ENCODE results near the gene DENND4B.
"Not testable (repeated sequence)": the region's sequence is repeated elsewhere in the genome, so short reads cannot be mapped to it uniquely, and the experiment has no call there.

The DENND4B gene

GRCh38 chr1:153926405-153926804 lies 20.1 kb downstream of the DENND4B start:
- no peak for DNase-seq (ENCODE audit: low spot score)

DNA sequence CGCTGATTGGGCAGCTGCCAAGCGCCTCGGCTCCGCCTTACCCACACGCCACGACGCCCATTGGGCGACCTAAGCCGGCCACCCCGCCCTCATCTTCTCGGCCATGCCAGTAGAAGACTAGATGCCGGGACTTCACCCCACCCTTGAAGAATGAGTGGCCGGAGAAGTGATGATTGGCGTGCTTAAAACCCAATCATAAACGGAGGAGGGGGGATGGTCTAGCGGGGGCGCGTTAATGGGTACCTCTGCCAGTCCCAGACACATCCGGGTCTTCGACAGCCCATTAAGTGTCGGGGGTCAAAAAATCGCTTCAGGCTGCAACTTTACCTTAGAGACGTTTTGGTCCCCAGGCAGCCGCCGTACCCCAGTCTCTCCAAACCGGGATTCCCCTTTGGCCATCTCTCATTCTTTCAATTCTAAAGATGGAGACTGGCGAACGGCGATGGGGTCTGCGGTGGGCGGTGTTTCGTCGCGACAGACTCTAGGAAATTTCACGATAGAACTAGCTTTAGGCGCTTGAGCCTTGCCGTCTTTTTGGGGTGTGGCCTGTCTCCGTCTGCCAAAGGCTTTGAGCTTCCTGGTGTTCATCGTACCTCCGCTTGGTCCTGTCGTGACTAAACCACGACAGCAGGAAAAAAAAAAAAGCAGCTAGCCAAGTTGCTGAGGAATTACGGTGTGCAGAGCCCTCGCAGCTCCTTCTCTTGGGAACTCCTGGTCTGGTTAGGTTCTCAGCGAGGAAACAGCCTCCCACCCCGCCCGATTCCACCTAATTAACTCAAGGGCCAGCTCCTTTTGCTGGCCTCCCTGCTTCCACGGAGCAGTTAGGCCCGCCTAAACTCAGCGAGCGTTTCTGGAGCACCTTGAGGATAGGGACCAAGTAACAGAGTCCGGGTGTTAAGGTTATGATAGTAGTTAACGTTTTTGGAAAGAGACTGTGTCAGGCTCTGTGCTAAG lies 23.3 kb downstream of the DENND4B start, which contains the start of gene GATAD2B:
GATAD2B (minus strand) TSS at position 1 of the 954 bp plus-strand sequence. CDS start 94,625 bp downstream, outside the sequence.
- peak; percentile 99 for DNase-seq (ENCODE audit: low spot score)

DNA sequence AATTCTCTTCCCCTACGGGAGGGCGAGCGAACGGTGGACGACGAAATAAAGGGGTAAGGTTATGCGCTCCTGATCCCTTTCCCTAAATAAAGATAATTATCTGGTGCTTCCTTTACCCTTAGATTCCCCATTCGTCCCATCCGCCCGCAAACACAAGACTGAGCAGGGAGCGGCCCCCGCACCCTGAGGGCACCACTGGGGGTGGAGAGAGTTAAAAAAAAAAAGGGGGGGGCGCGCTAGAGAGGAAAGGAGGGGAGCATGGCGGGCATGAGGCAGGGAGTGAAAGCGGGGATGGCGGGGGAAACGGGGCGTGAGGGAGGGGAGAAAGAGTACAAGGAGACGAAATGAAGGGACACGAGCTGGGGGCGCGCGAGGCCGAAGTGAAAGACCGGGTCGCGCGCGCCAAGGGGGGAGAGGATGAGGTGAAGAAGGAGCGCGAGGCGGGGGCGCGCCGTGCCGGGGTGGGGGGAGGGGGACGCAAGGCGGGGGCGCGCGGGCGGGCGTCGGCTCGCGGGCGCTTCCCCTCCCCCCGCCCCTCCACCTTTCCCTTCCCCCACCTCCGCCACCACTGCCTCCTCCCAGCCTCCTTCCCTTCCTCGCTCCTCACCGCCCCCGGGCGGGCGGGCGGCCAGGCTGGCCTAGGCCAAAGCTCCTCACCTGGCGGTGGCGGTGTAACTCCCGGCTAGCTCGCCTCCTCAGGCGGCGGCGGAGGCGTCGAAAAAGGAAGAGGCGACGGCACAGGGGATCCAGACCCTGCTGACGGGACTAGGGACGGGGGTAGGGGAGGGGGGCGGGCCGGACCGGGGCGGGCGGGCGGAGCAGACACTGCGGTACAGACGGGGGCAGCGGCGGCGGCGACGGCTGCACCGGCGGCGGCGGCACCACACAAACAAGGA lies 24.2 kb downstream of the DENND4B start:
- no peak for DNase-seq (ENCODE audit: low spot score)

- no peak for DNase-seq (ENCODE audit: low spot score)
Observed at GRCh38 chr1:153921803-153922075, 24.8 kb downstream of the DENND4B start.

- DNase-seq (ENCODE audit: low spot score), result no peak
Observed at GRCh38 chr1:153921080-153921802, 25.3 kb downstream of the DENND4B start.

DNA sequence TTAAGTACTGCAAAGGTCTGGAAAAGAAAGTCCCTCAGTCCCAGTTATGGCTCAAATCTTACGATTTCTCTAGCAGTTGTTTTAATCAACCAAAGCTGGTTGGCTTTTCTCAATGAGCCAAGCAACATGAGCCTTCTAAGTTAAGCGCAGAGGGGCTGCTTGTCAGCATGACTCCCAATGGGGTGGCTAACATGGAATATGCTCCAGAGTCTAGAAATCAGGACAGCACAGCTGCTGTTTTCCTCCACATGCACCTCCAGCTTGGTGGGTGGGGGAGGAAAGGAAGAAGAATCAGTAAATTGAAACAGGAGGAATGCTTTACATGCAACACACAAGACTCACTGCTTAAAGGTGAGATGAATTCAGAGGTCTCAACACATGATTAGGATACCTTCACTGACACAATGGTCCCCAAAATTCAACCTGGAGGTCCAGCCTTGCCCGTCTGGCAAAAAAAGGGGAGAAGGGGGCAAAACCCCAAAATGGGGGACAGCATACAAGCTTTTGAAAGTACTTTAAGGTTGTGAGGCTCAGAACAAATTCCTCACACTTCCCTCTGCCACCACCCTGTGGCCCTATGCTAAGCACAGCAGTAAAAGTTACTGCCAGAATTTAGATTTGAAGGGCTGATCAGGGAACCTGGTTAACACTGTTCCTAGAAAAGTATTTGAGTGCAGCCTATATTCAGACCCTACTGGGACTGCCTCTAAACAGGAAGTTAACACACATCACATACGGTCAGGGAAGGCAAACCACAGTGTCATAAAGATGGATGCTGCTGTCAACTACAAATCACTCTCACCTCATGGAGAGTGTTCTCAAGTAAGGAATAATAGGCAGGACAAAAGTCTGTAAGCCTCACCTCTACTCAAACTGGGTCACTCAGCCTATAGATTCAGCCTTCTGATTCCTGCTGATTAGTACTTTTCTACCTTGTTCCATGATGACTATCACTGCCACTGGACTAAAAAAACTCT lies 26.4 kb downstream of the DENND4B start:
- no peak for DNase-seq (ENCODE audit: low spot score)

- no peak for DNase-seq (ENCODE audit: low spot score)
Observed at GRCh38 chr1:153916297-153916696, 30.2 kb downstream of the DENND4B start.

DNA sequence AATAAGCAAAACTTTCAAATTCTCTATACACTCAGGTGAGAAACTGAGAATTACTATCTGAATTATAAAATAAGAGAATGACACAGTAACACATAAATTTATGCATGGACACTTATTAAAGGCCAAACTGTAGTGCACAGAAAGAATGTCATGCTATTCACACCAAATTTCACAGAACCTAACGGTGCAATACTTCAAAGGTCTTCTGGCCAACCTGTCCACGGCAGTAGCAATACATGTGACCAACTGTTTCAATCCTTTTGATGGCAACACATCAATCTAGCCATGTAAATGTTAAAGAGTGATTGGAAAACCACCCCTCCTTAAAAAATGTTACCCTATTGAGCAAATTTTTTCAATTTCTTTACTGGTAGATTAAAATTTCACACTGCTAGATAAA lies 34.2 kb downstream of the DENND4B start:
- DNase-seq (ENCODE audit: low spot score), result no peak

DNA sequence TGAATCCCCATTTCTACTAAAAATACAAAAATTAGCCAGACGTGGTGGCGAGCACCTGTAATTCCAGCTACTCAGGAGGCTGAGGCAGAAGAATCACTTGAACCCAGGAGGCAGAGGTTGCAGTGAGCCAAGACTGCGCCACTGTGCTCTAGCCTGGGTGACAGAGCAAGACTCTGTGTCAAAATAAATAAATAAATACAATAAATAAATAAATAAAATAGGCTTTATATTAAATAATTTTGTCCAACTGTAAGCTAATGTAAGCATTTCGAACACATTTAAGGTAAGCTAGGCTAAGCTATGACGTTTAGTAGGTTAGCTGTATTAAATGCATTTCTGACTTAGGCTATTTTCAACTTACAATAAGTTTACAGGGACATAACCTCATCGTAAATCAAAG lies 36.0 kb downstream of the DENND4B start:
- DNase-seq (ENCODE audit: low spot score), result not testable (repeated sequence)

DNA sequence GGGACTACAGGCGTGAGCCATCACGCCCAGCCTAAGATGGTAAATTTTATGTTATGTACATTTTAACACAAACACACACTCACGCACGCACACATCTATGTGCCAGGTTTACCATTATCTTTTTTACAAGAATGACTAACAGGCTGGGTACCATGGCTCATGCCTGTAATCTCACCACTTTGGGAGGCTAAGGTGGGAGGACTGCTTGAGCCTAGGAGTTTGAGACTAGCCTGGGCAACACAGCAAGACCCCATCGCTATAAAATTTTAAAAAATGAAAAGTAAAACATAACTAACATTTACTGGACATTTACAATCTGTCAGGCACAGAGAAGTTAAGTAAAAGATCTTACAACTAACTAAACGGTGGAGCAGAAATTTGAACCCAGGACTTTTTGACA lies 38.4 kb downstream of the DENND4B start:
- no peak for DNase-seq (ENCODE audit: low spot score)

GRCh38 chr1:153907134-153907533 lies 39.4 kb downstream of the DENND4B start:
- DNase-seq (ENCODE audit: low spot score), result no peak

DNA sequence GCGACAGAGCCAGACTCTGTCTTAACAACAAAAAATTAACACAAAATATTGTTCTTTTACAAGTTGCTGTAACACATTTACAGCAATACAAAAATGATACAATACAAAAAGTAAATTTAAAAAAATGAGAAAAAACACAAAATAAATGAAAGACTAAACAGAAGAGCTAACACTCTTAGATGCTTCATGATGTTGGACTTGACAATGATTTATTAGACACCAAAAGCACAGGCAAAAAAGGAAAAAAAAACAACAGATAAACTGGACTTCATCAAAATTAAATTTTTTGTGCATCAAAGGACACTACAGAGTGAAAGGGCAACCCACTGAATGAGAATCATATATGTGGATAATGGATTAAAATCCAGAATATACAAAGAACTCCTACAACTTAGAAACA lies 40.1 kb downstream of the DENND4B start:
- no peak for DNase-seq (ENCODE audit: low spot score)

GRCh38 chr1:153905908-153906307 lies 40.6 kb downstream of the DENND4B start:
- DNase-seq (ENCODE audit: low spot score), result not testable (repeated sequence)

- no peak for DNase-seq (ENCODE audit: low spot score)
Observed at GRCh38 chr1:153903841-153904455, 42.6 kb downstream of the DENND4B start.

DNA sequence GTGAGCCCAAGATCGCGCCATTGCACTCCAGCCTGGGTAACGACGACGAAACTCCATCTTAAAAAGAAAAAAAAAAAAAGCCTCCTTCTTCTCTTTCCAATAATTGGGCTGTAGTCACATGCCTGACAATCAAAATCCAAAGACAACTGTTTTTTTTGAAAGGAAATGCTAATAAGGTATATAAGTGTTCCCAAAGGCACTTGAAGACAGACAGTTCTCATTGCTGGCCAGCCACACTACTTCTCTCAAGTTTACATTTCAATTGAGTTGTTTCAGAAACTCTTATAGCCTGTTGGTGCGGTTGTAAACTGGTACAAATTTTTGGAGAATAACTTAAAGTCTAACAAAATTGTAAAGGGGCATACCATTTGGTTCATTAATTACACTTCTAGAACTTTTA lies 47.0 kb downstream of the DENND4B start:
- no peak for DNase-seq (ENCODE audit: low spot score)

DNA sequence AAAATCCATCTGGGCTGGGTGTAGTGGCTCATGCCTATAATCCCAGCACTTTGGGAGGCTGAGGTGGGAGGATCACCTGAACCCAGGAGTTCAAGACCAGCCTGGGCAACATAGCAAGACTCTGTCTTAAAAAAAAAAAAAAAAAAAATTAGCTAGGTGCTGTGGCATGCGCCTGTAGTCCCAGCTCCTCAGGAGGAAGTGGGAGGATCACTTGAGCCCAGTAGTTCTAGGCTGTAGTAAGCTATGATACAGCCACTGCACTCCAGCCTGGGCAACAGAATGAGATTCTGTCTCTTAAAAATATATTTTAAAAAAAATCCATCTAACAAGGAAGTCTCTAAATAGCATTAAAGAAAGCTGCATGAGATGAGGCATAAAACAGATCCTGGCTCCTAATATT lies 50.7 kb downstream of the DENND4B start:
- DNase-seq (ENCODE audit: low spot score), result not testable (repeated sequence)

DNA sequence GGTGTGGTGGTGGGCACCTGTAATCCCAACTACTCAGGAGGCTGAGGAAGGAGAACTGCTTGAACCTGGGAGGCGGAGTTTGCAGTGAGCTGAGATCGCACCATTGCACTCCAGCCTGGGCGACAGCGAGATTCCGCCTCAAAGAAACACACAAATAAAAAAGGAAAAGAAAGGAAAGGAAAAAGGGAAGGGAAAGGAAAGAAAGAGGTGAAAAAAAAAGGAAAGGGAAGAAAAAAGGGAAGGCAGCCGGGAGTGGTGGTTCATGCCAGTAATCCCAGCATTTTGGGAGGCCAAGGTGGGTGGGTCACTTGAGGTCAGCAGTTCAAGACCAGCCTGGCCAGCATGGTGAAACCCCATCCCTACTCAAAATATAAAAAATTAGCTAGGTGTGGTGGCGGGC lies 55.5 kb downstream of the DENND4B start:
- DNase-seq (ENCODE audit: low spot score), result not testable (repeated sequence)

GRCh38 chr1:153888533-153888932 lies 58.0 kb downstream of the DENND4B start:
- no peak for DNase-seq (ENCODE audit: low spot score)

GRCh38 chr1:153886127-153886526 lies 60.4 kb downstream of the DENND4B start:
- DNase-seq (ENCODE audit: low spot score), result no peak

DNA sequence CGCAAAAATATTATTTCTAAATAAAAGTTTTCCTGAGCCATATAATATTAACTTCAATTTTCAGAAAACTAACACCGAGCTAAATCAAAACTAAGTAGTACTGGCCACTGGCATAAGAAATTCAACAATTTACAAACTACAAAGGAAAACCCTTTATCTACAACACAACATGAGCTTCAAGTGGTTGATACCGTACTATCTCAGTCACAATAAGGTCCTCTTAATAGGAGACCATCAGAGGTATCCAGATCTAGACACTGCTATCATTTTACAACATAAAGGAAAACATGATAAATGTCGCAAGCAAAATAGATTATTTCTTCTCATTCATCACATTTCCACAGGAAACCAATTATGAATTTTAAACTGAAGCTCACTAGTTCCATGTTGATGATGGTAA lies 63.3 kb downstream of the DENND4B start:
- no peak for DNase-seq (ENCODE audit: low spot score)

All from COLO829 (cell line).